ENCODE results near the gene PRODH.
"Not testable (repeated sequence)": the region's sequence is repeated elsewhere in the genome, so short reads cannot be mapped to it uniquely, and the experiment has no call there.

Gene PRODH

GRCh38 chr22:18906410-18906745, 29.7 kb downstream of the PRODH start:
- DNase-seq (ENCODE audit: low read depth): not testable (repeated sequence)

DNA sequence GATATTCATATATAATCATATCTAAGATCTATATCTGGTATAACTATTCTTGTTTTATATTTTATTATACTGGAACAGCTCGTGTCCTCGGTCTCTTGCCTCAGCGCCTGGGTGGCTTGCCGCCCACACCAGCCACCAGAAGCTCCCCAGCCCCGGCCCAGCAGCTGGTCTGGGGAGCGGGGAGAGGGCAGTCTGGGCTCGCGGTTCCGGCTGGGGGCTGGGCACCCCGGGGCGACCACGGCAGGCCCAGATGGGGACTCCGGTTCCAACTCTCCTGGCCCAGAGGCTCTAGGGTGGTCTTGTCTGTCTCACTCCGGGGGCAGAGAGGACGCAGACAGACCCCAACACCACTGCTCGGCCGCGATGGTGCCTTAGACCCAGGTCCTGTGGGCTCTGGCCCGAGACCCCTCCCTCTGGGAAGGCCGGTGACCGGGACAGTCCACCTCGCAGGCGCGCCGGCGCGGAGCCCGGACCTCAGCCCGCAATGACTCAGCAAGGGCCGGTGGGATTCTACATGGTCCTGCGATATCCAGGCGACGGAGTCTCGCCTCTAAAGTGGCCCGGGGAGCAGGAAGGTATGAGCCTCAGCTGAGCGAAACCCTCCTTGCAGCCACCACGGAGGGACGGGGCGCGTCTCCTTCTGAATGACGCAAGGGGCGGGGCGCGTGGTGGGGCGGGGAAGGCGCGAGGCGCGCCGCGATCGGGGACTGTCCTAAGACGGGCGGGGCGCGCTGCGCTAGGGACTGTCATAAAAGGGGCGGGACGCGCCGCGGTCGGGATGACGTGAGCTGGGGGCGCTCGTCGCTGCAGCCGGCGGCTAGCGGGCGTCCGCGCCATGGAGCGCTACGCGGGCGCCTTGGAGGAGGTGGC, 30.3 kb downstream of the PRODH start, which contains the start of gene DGCR6:
Gene DGCR6, plus strand, starts transcription at position 781 of the 870 bp plus-strand sequence. Its CDS starts 55 bp downstream, at position 836.
- no peak for DNase-seq (ENCODE audit: low read depth)

DNA sequence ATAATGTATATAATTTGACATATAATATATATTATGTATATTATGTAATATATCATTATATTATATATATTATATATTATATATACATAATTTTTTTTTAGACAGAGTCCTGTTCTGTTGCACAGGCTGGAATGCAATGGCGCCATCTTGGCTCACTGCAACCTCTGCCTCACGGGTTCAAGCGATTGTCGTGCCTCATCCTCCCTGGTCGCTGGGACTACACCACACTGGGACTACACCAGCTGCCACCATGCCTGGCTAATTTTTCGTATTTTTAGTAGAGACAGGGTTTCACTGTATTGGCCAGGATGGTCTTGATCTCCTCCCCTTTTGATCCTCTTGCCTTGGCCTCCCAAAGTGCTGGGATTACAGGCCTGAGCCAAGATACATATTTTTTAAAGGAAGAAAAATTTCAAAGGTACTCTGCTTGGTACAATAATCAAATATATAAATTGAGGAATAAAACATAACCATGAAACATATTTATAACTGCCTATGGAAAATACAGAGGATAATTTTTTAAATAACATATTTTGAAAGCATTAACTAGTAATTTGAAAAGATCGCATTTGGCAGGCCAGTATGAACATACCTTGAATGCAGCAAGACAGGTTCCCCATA, 39.9 kb downstream of the PRODH start:
- not testable (repeated sequence) for DNase-seq (ENCODE audit: low read depth)

DNA sequence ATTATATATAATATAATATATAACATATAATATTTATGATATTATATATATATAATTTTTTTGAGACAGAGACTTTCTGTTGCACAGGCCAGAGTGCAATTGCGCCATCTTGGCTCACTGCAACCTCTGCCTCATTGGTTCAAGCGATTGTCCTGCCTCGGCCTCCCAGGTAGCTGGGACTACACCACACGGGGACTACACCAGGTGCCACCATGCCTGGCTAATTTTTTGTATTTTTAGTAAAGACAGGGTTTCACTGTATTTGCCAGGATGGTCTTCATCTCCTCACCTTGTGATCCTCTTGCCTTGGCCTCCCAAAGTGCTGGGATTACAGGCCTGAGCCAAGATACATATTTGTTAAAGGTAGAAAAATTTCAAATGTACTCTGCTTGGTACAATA, 42.3 kb downstream of the PRODH start:
- DNase-seq (ENCODE audit: low read depth): not testable (repeated sequence)

DNA sequence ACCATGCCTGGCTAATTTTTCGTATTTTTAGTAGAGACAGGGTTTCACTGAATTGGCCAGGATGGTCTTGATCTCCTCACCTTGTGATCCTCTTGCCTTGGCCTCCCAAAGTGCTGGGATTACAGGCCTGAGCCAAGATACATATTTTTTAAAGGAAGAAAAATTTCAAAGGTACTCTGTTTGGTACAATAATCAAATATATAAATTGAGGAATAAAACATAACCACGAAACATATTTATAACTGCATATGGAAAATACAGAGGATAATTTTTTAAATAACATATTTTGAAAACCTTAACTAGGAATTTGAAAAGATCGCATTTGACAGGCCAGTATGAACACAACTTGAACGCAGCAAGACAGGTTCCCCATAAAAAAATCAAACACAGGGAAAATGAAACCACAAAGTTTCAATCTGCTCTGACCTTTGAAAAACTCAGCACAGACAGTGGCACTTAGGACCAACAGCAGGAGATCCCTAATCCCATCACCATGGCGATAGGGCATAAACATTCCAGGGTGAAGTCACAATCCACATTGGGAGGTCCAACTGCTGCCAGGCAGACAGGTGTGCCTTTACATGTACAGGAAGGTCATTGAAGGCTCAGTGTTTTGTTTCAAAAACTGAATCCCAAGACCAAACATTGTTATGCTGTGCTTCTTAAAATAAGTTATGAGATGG, 45.4 kb downstream of the PRODH start:
- DNase-seq (ENCODE audit: low read depth): not testable (repeated sequence)

GRCh38 chr22:18888115-18888514, 48.0 kb downstream of the PRODH start:
- no peak for DNase-seq (ENCODE audit: low read depth)

DNA sequence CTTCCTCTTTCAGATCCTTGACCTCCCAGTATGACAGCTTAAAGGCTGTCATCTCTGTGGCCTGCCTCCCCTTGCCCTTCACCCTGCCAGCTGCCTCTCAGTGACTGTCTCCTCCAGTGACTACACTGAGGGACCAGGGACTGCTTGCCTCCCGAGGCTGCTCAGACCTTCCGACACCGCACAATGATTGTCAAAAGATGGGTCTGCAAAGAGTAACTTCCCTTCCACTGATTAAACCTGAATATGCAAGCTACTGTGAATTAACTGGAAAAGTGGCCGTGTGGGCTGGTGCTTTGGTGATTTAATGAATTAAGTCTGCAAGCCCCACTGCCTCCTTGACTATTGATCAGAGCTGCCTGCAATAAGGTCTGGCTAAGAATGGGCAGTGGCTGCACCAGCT, 51.6 kb downstream of the PRODH start:
- DNase-seq (ENCODE audit: low read depth): not testable (repeated sequence)

DNA sequence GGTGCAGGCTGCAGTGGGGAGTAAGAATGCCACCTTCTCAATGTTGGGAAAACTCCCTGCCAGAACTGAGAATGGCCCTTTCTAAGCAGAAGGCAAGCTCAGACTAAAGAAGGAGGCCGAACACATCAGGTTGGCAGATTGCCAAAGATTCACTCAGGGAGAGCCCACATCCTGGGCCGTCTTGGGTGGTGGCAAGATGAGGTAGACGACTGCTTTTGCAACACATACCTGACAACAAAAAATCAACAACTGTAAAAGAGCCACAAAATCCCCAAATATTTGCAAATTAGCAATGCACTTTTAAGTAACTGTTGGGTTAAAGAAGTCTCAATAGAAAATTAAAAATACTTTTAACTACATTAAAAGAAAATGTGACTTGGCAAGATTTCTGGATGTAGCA, 54.8 kb downstream of the PRODH start:
- DNase-seq (ENCODE audit: low read depth): not testable (repeated sequence)

All from GM04504 (cell line).